PC-3 (cell line): ENCODE measurements around the gene KRTAP12-3. TPM values are rescaled to one million over a fixed set of nuclear protein-coding genes. Genes with fewer than 3 reads are reported as not detected.

ENCODE experiments used
- ATAC-seq: fragments of 200-7000 bp; cut with Tn5 transposase; 2 replicates; pipeline ENCODE4 v1.9.1; 2020; ENCODE audit warnings: mild to moderate bottlenecking, moderate library complexity
- BruUV-seq: library from RNA; stranded (reverse); fragments of 400-500 nt; replicated peaks from 2 replicates; lab custom pipeline; 2021; lab: Mats Ljungman, UMichigan
- CTCF ChIA-PET: fragments of 300-600 bp; sonication (Branson Sonifier 250); formaldehyde crosslinking; loops from one replicate; lab custom pipeline; 2022; ENCODE audit warnings: antibody characterized with exemption; lab: Charles Lee
- POLR2A ChIA-PET: fragments of 300-600 bp; sonication (Branson Sonifier 250); formaldehyde crosslinking; loops from one replicate; lab custom pipeline; 2022; ENCODE audit warnings: antibody characterized with exemption; ENCODE audit not compliant: unreplicated experiment; lab: Charles Lee
- DNase-seq: peaks from one replicate; pipeline ENCODE4 v3.0.0-alpha.2; 2015
- H2AFZ ChIP-seq: fragments of 300-600 bp; sonication (generic); 2 replicates; pipeline ENCODE4 v1.6.0; 2016; ENCODE audit warnings: antibody characterized with exemption, low read length
- H3F3A ChIP-seq: fragments of 300-600 bp; sonication (generic); one replicate; pipeline ENCODE4 v1.6.0; 2017; ENCODE audit warnings: antibody characterized with exemption, low read length, control low read depth, mild to moderate bottlenecking; ENCODE audit not compliant: unreplicated experiment
- H3K27ac ChIP-seq: fragments of 300-600 bp; sonication (generic); 2 replicates; pipeline ENCODE4 v1.5.1; 2016; ENCODE audit warnings: mild to moderate bottlenecking, low read length
- H3K27me3 ChIP-seq: fragments of 300-600 bp; sonication (generic); 2 replicates; pipeline ENCODE4 v1.6.1; 2016; ENCODE audit warnings: low read length, mixed read lengths
- H3K36me3 ChIP-seq: fragments of 300-600 bp; sonication (generic); 2 replicates; pipeline ENCODE4 v1.6.1; 2016; ENCODE audit warnings: low read depth, mixed run types, low read length, mixed read lengths
- H3K4me1 ChIP-seq: fragments of 300-600 bp; sonication (generic); 2 replicates; pipeline ENCODE4 v1.5.1; 2016; ENCODE audit warnings: low read length; ENCODE audit not compliant: insufficient read depth
- H3K4me2 ChIP-seq: fragments of 300-600 bp; sonication (generic); 2 replicates; pipeline ENCODE4 v1.6.0; 2016; ENCODE audit warnings: low read length
- H3K4me3 ChIP-seq: fragments of 300-600 bp; sonication (generic); 2 replicates; pipeline ENCODE4 v1.5.1; 2016; ENCODE audit warnings: mild to moderate bottlenecking, low read length, mixed read lengths
- H3K79me2 ChIP-seq: fragments of 300-600 bp; sonication (generic); 2 replicates; pipeline ENCODE4 v1.6.1; 2017; ENCODE audit warnings: low read length, mixed read lengths
- H3K9ac ChIP-seq: fragments of 300-600 bp; sonication (generic); 2 replicates; pipeline ENCODE4 v1.6.0; 2016; ENCODE audit warnings: mild to moderate bottlenecking, low read length
- H3K9me2 ChIP-seq: fragments of 300-600 bp; sonication (generic); replicated peaks from 2 replicates; pipeline ENCODE4 v1.6.1; 2016; ENCODE audit warnings: mixed run types, low read length, mixed read lengths
- H3K9me3 ChIP-seq: fragments of 300-600 bp; sonication (generic); 2 replicates; pipeline ENCODE4 v1.6.1; 2016; ENCODE audit warnings: low read length, mixed read lengths
- H4K20me1 ChIP-seq: fragments of 300-600 bp; sonication (generic); 2 replicates; pipeline ENCODE4 v1.6.1; 2016; ENCODE audit warnings: low read length, mixed read lengths
- CTCF ChIP-seq: fragments of 300-600 bp; sonication (generic); conservative IDR thresholded peaks from 2 replicates; pipeline ENCODE4 v1.5.1; 2017; ENCODE audit warnings: antibody characterized with exemption, low read depth, mild to moderate bottlenecking, low read length
- EZH2 ChIP-seq: fragments of 300-600 bp; sonication (generic); IDR thresholded peaks from one replicate; pipeline ENCODE4 v1.6.1; 2017; ENCODE audit warnings: antibody characterized with exemption, mild to moderate bottlenecking, low read length; ENCODE audit not compliant: unreplicated experiment
- EZH2phosphoT487 ChIP-seq: fragments of 300-600 bp; sonication (generic); IDR thresholded peaks from 2 replicates; pipeline ENCODE4 v1.6.1; 2018; ENCODE audit warnings: mild to moderate bottlenecking, antibody characterized with exemption, low read length, borderline replicate concordance
- intact Hi-C: fragments of 100-400 bp; cut with micrococcal nuclease; formaldehyde crosslinking; loops from 2 replicates; pipeline ENCODE4 v1.9.0; 2023
- total RNA-seq: library from RNA; depleted of rRNA; stranded (reverse); fragments of >200 nt; gene quantifications from 2 replicates; pipeline ENCODE4 v1.2.3, GENCODE V29; 2014

Gene KRTAP12-3
- total RNA-seq, 1 experiment from 2014 or later, result not detected

- POLR2A ChIA-PET, result no interaction called here
- no peaks in the 10 kb centered on the region for H3K4me1 ChIP-seq
- DNase-seq, result no peak
Measured at GRCh38 chr21:44613386-44614155, 44.2 kb upstream of the KRTAP12-3 start.

GRCh38 chr21:44614161-44614631 lies 43.5 kb upstream of the KRTAP12-3 start:
- ChIA-PET CTCF (no interaction called here), POLR2A (no interaction called here)
- no peaks in the 10 kb centered on the region for H3K4me1 ChIP-seq
- ATAC-seq (no peak), DNase-seq (no peak)
- no TSS peak for BruUV-seq
- no peak overlapping the region for H3K27ac ChIP-seq
- no peak overlapping the region for H3K9ac ChIP-seq
- no peak overlapping the region for H2AFZ ChIP-seq
- no peaks in the 10 kb centered on the region for H3K27me3 ChIP-seq
- intact Hi-C loops, result no loop called here
- no peak overlapping the region for H3K4me3 ChIP-seq
- H3K36me3 ChIP-seq, result no peaks in the 10 kb centered on the region
- H3F3A ChIP-seq, result no peaks in the 10 kb centered on the region
- no peak overlapping the region for H3K4me2 ChIP-seq
- TF ChIP-seq CTCF (no peak), EZH2 (no peak), EZH2phosphoT487 (no peak)
- H3K9me3 ChIP-seq, result 0 out of 2 replicates have a peak, but pooled peaks cover 3% of the 10 kb centered on the region
- H4K20me1 ChIP-seq, result no peaks in the 10 kb centered on the region
- H3K9me2 ChIP-seq, result no peaks in the 10 kb centered on the region
- no peaks in the 10 kb centered on the region for H3K79me2 ChIP-seq

More at GRCh38 chr21:44613386-44614155, 44.2 kb upstream of the KRTAP12-3 start:
- H3K9ac ChIP-seq, result no peak overlapping the region
- no peak overlapping the region for H2AFZ ChIP-seq
- H3K36me3 ChIP-seq, result no peaks in the 10 kb centered on the region
- CTCF ChIA-PET, result no interaction called here
- no peak overlapping the region for H3K27ac ChIP-seq
- H3K9me2 ChIP-seq, result no peaks in the 10 kb centered on the region
- H3K79me2 ChIP-seq, result no peaks in the 10 kb centered on the region
- no peak for TF ChIP-seq CTCF
- no peak for TF ChIP-seq EZH2phosphoT487
- TF ChIP-seq EZH2, result no peak
- no peaks in the 10 kb centered on the region for H4K20me1 ChIP-seq
- H3F3A ChIP-seq, result no peaks in the 10 kb centered on the region
- ATAC-seq, result no peak
- intact Hi-C loops, result no loop called here
- BruUV-seq, result no TSS peak
- H3K4me3 ChIP-seq, result no peak overlapping the region
- no peak overlapping the region for H3K4me2 ChIP-seq
- H3K27me3 ChIP-seq, result no peaks in the 10 kb centered on the region
- H3K9me3 ChIP-seq, result 0 out of 2 replicates have a peak, but pooled peaks cover 3% of the 10 kb centered on the region

- CTCF ChIA-PET, result no interaction called here
- Histone ChIP-seq H4K20me1 (no peaks in the 10 kb centered on the region), H3K9ac (no peak overlapping the region), H3K9me3 (0 out of 2 replicates have a peak, but pooled peaks cover 3% of the 10 kb centered on the region), H3K9me2 (no peaks in the 10 kb centered on the region), H3K27me3 (no peaks in the 10 kb centered on the region), H2AFZ (no peak overlapping the region), H3K4me2 (no peak overlapping the region), H3K27ac (no peak overlapping the region), H3K79me2 (no peaks in the 10 kb centered on the region), H3K4me3 (no peak overlapping the region), H3F3A (no peaks in the 10 kb centered on the region), H3K36me3 (no peaks in the 10 kb centered on the region), H3K4me1 (no peaks in the 10 kb centered on the region)
- TF ChIP-seq EZH2, result no peak
- TF ChIP-seq EZH2phosphoT487, result no peak
- TF ChIP-seq CTCF, result no peak
- intact Hi-C loops, result no loop called here
- ATAC-seq (no peak), DNase-seq (no peak)
- no TSS peak for BruUV-seq
- POLR2A ChIA-PET, result no interaction called here
Measured at GRCh38 chr21:44614961-44615391, 42.8 kb upstream of the KRTAP12-3 start.
